Panc1 (cell line): ENCODE results near the gene CHAC1. TPM values are rescaled to one million over a fixed set of nuclear protein-coding genes. Genes with fewer than 3 reads are reported as not detected.

Experiments
- ATAC-seq: fragments of 200-7000 bp; cut with Tn5 transposase; 2 replicates; pipeline ENCODE4 v1.9.1; 2020; ENCODE audit warnings: mild to moderate bottlenecking, moderate library complexity
- BruUV-seq: library from RNA; stranded (reverse); fragments of 400-500 nt; replicated peaks from 2 replicates; lab custom pipeline; 2021; lab: Mats Ljungman, UMichigan
- CTCF ChIA-PET: fragments of 300-600 bp; sonication (Branson Sonifier 250); formaldehyde crosslinking; loops from one replicate; lab custom pipeline; 2022; ENCODE audit warnings: antibody characterized with exemption; lab: Charles Lee
- POLR2A ChIA-PET: fragments of 300-600 bp; sonication (Branson Sonifier 250); formaldehyde crosslinking; loops from one replicate; lab custom pipeline; 2022; ENCODE audit warnings: antibody characterized with exemption; lab: Charles Lee
- DNase-seq: peaks from one replicate; pipeline ENCODE4 v3.0.0-alpha.2; 2010; ENCODE audit warnings: low read depth, low spot score
- H3K27ac ChIP-seq: 2 replicates; pipeline ENCODE4 v1.5.1; 2011; ENCODE audit warnings: mild to moderate bottlenecking, low read length, inconsistent platforms
- H3K27me3 ChIP-seq: fragments of 200-500 bp; sonication (Bioruptor generic); 2 replicates; pipeline ENCODE4 v1.6.0; 2014; ENCODE audit warnings: low read length, inconsistent platforms; ENCODE audit not compliant: control insufficient read depth, insufficient read depth
- H3K36me3 ChIP-seq: fragments of 200-500 bp; sonication (Bioruptor generic); 2 replicates; pipeline ENCODE4 v1.5.1; 2014; ENCODE audit warnings: inconsistent platforms, mild to moderate bottlenecking, low read length, moderate library complexity; ENCODE audit not compliant: control insufficient read depth, insufficient read depth
- H3K4me1 ChIP-seq: 2 replicates; pipeline ENCODE4 v1.5.1; 2011; ENCODE audit warnings: inconsistent platforms, mild to moderate bottlenecking, low read length, moderate library complexity; ENCODE audit not compliant: control insufficient read depth, insufficient read depth
- H3K4me3 ChIP-seq, 2 experiments: 2 replicates each; pipeline ENCODE4 v1.5.1; 2011 to 2012; ENCODE audit warnings: low read depth in 2 of 2, low read length in 2 of 2, mild to moderate bottlenecking in 2 of 2, inconsistent platforms in 1 of 2, moderate library complexity in 1 of 2
- H3K9me3 ChIP-seq: fragments of 200-500 bp; sonication (Bioruptor generic); 2 replicates; pipeline ENCODE4 v1.5.1; 2014; ENCODE audit warnings: low read depth, mild to moderate bottlenecking, inconsistent platforms, low read length, moderate library complexity; ENCODE audit not compliant: control insufficient read depth, insufficient read depth
- POLR2AphosphoS5 ChIP-seq: IDR thresholded peaks from 2 replicates; pipeline ENCODE4 v1.6.1; 2012; ENCODE audit warnings: mild to moderate bottlenecking, low read depth, low read length, moderate library complexity
- SIN3A ChIP-seq: IDR thresholded peaks from 2 replicates; pipeline ENCODE4 v1.6.1; 2012; ENCODE audit warnings: low read depth, mild to moderate bottlenecking, low read length, moderate library complexity, borderline replicate concordance; ENCODE audit not compliant: insufficient read depth
- TCF7L2 ChIP-seq: IDR thresholded peaks from 2 replicates; pipeline ENCODE4 v1.6.1; 2011; ENCODE audit warnings: mild to moderate bottlenecking, low read depth, low read length, inconsistent platforms
- in situ Hi-C: cut with HindIII; loops from 2 replicates; pipeline ENCODE4 v1.10.0; 2016; ENCODE audit warnings: low sequenced_read_pairs, low pct_unique_long_range_greater_than_20kb
- intact Hi-C: fragments of 100-400 bp; cut with micrococcal nuclease; formaldehyde crosslinking; loops from one replicate; pipeline ENCODE4 v1.10.0; 2022; ENCODE audit not compliant: unreplicated experiment
- total RNA-seq: library from RNA; stranded (reverse); gene quantifications from one replicate; pipeline ENCODE4 v1.2.1, GENCODE V29; 2021; ENCODE audit not compliant: unreplicated experiment
- TF ChIP-seq, protein P1 (sequence below): fragments of 450-650 bp; IDR thresholded peaks from 2 replicates; pipeline ENCODE4 v1.5.1; 2017; ENCODE audit warnings: mild to moderate bottlenecking
- TF ChIP-seq, protein P2 (sequence below), 2 experiments: IDR thresholded peaks; 2 replicates each; pipeline ENCODE4 v1.6.1; 2011 to 2012; ENCODE audit warnings: low read depth in 2 of 2, control low read depth in 1 of 2, low read length in 1 of 2, mild to moderate bottlenecking in 1 of 2, moderate library complexity in 1 of 2; ENCODE audit not compliant: insufficient read depth in 1 of 2

CHAC1 gene
- total RNA-seq, 1 experiment from 2014 or later: 15.5 TPM

DNA sequence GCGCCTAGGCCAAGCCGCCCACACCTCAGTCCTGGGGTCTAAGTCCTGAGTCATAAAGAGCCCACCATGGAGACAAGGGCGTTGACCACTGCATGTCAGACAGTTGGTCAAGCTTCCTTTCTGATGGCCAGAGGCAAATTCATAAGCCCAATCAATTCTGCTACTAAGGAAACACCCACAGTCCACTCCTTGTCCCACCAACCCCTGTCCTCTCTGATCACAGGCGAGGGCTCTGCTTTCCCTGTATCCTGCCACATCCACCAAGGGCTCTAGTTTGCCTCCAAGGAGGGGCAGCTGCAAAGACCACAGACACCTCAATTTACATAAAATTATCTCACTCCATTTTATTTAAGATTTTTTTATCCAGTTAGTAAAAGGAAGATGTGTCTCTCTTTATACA, 25.3 kb downstream of the CHAC1 start:
- in situ Hi-C loops: no loop called here
- H3K9me3 ChIP-seq: no peaks in the 10 kb centered on the region
- ChIA-PET CTCF (no interaction called here), POLR2A (no interaction called here)
- intact Hi-C loops: no loop called here
- no peak overlapping the region for H3K27ac ChIP-seq
- H3K27me3 ChIP-seq: no peaks in the 10 kb centered on the region
- no TSS peak for BruUV-seq
- no peak for TF ChIP-seq POLR2AphosphoS5
- TF ChIP-seq SIN3A: no peak
- TF ChIP-seq, protein P1, sequence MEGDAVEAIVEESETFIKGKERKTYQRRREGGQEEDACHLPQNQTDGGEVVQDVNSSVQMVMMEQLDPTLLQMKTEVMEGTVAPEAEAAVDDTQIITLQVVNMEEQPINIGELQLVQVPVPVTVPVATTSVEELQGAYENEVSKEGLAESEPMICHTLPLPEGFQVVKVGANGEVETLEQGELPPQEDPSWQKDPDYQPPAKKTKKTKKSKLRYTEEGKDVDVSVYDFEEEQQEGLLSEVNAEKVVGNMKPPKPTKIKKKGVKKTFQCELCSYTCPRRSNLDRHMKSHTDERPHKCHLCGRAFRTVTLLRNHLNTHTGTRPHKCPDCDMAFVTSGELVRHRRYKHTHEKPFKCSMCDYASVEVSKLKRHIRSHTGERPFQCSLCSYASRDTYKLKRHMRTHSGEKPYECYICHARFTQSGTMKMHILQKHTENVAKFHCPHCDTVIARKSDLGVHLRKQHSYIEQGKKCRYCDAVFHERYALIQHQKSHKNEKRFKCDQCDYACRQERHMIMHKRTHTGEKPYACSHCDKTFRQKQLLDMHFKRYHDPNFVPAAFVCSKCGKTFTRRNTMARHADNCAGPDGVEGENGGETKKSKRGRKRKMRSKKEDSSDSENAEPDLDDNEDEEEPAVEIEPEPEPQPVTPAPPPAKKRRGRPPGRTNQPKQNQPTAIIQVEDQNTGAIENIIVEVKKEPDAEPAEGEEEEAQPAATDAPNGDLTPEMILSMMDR: no peak
- TF ChIP-seq, protein P2, sequence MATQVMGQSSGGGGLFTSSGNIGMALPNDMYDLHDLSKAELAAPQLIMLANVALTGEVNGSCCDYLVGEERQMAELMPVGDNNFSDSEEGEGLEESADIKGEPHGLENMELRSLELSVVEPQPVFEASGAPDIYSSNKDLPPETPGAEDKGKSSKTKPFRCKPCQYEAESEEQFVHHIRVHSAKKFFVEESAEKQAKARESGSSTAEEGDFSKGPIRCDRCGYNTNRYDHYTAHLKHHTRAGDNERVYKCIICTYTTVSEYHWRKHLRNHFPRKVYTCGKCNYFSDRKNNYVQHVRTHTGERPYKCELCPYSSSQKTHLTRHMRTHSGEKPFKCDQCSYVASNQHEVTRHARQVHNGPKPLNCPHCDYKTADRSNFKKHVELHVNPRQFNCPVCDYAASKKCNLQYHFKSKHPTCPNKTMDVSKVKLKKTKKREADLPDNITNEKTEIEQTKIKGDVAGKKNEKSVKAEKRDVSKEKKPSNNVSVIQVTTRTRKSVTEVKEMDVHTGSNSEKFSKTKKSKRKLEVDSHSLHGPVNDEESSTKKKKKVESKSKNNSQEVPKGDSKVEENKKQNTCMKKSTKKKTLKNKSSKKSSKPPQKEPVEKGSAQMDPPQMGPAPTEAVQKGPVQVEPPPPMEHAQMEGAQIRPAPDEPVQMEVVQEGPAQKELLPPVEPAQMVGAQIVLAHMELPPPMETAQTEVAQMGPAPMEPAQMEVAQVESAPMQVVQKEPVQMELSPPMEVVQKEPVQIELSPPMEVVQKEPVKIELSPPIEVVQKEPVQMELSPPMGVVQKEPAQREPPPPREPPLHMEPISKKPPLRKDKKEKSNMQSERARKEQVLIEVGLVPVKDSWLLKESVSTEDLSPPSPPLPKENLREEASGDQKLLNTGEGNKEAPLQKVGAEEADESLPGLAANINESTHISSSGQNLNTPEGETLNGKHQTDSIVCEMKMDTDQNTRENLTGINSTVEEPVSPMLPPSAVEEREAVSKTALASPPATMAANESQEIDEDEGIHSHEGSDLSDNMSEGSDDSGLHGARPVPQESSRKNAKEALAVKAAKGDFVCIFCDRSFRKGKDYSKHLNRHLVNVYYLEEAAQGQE (IDR thresholded peaks at IDR 0.05; ENCODE audit: insufficient read depth in 1 of 2, low read depth in 2 of 2, low read length in 1 of 2): no peak
- TF ChIP-seq TCF7L2: no peak
- ATAC-seq (no peak), DNase-seq (no peak)
- no peaks in the 10 kb centered on the region for H3K4me1 ChIP-seq
- H3K4me3 ChIP-seq: no peak overlapping the region
- peaks cover 33% of the 10 kb centered on the region for H3K36me3 ChIP-seq

DNA sequence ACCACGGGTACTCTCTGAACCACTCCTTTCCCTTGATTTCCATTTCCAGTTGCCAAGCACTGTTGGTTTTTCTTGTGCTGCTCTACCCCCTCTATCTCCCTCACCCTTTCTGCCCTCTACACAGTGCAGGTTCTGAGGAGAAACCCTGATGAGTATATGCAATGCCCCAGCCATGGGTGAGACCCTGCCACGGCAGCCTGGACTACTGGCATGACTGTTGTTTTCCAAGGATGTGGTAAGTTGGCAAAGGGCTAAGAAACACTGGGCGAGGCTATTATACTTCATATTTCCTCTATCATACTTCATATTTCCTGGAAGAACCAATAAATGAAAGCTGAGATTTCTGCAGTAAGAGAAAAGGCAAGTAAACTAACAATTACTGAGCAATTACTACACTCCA, 27.9 kb downstream of the CHAC1 start:
- peaks cover 40% of the 10 kb centered on the region for H3K36me3 ChIP-seq
- TF ChIP-seq, protein P1: no peak
- no peak for TF ChIP-seq TCF7L2
- no peak for TF ChIP-seq POLR2AphosphoS5
- TF ChIP-seq SIN3A: no peak
- TF ChIP-seq, protein P2 (IDR thresholded peaks at IDR 0.05; ENCODE audit: insufficient read depth in 1 of 2, low read depth in 2 of 2, low read length in 1 of 2): no peak
- POLR2A ChIA-PET: no interaction called here
- H3K27me3 ChIP-seq: no peaks in the 10 kb centered on the region
- H3K4me3 ChIP-seq: no peak overlapping the region
- in situ Hi-C loops: no loop called here
- H3K9me3 ChIP-seq: no peaks in the 10 kb centered on the region
- ATAC-seq: no peak
- no peak overlapping the region for H3K27ac ChIP-seq
- BruUV-seq: no TSS peak
- CTCF ChIA-PET: no interaction called here
- H3K4me1 ChIP-seq: no peaks in the 10 kb centered on the region
- DNase-seq: no peak
- intact Hi-C loops: no loop called here
